Dermis lymphatic vessel endothelial cell (primary cell): ENCODE data around the gene AICDA. TPM values are rescaled to one million over a fixed set of nuclear protein-coding genes. Genes with fewer than 3 reads are reported as not detected.

ENCODE experiments used
- total RNA-seq: library from RNA; depleted of rRNA; stranded (reverse); fragments of >200 nt; gene quantifications from 2 replicates; pipeline ENCODE4 v1.2.1, GENCODE V29; 2014

Gene AICDA
- not detected in 2 replicates for total RNA-seq

DNA sequence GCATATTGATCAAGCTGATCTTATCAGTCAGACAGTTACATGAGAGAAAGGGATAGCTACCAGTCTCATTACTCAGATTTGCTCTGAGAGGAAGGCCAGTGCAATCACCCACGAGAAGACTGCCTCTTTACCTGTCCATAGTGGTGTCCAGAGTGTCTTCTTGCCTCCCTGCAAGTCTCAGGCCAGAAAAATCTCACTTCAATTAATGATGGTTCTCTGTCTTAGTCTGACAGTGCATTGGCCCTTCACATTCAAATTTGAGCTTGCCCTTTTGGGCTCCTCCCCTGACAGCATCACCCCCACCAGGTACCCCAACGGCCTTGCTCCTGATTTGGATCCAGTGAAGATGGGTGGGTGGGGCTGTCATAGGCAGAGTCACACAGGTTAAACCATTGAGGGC is at the start of gene AICDA:
AICDA (minus strand) TSS at position 231 of the 400 bp plus-strand sequence; CDS start at position 139, 92 bp downstream.

Other genes starting within 250 kb of the AICDA start
- not detected in 2 replicates for gene CLEC6A, start 156.9 kb downstream of the AICDA start, total RNA-seq
- gene CLEC4D, start 99.4 kb downstream of the AICDA start, total RNA-seq = not detected in 2 replicates
- not detected in 2 replicates for gene CLEC4E, start 72.0 kb downstream of the AICDA start, total RNA-seq
- 0.33 TPM in 1 of 2 replicates, not detected in the other for gene MFAP5, start 50.0 kb upstream of the AICDA start, total RNA-seq
- 34.6 and 48.1 TPM in 2 replicates for gene RIMKLB, start 85.1 kb upstream of the AICDA start, total RNA-seq
- gene A2ML1, start 209.8 kb upstream of the AICDA start, total RNA-seq = not detected in 2 replicates